GM04503 (cell line): ENCODE results near the gene KCTD19.

Experiments used
- DNase-seq: peaks from one replicate; pipeline ENCODE4 v3.0.0-alpha.2; 2012; ENCODE audit warnings: low read depth

The KCTD19 gene

DNA sequence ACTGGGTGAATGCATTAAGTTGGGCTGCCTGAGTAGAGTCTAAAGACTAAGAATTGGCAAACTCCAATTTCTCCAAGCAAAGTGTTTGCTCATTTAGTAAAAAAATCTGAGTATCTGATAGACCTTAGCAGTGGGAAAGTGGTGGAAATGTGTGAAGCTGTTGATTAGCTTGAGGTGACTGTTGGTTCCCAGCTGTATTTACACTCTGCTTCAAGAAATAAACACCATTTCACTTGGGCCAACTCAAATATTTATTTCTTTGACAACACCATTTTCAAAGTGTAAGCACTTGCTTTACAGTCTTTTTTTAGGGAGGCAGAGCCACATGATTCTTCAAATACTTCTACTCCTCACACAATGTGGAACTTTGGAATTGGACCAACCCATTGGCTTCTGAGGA, 8.7 kb downstream of the KCTD19 start:
- no peak for DNase-seq

DNA sequence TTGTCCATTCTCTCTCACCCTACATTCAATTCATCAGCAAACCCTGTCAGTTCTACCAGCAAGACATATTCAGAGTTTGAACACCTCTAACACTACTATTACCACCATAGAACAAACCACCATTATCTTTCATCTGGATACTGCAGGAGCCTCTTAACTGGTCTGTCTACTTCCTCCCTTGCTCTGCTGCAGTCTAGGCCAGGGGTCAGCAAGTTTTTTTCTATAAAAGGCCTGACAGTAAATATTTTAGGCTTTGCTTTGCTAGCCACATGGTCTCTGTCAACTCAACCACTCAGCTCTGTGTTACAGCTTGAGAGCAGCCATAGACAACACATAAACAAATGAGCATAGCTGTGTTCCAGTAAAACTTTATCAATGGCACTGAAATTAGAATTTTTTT, 13.8 kb downstream of the KCTD19 start:
- DNase-seq: no peak

DNA sequence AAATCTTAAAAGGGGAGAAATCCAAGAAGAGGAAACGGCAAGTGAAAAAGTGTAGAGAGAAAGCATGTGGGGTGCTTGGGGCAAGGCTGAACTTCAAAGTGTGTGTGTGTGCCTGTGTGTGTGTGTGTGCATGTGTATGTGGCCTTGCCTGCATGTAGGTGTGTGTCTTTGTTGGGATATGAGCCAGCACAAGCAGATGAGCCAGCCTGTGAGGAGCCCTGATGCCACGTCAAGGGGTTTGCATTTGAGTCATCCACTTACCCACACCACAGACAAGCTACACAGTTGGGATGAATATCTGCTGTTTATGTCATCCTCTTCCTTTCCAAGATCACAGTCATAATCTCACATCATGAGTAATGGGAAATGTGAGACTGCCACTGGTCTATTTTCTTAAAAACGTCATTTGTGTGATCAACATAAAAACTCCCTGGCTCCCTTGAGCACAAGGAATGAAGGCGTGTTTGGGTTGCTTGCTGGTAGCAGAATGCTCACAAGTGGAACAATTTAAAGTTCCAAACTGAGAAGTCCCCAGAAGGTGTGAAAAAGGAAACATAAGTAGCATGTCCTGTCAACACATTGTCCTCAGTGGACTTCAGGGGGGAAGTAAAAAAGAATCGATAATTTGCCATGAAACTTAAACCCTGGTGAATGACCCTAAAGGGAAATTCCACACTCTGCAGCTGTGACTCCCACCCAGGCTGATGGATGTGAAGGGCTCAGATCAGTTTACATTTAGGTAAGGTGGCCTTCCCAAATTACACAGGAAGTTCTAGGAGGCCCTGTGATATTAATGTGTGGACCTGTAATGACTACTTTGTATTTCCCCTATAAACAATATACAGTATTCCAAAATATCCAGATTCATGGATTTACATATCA, 14.7 kb downstream of the KCTD19 start:
- peak; percentile 100 for DNase-seq

DNA sequence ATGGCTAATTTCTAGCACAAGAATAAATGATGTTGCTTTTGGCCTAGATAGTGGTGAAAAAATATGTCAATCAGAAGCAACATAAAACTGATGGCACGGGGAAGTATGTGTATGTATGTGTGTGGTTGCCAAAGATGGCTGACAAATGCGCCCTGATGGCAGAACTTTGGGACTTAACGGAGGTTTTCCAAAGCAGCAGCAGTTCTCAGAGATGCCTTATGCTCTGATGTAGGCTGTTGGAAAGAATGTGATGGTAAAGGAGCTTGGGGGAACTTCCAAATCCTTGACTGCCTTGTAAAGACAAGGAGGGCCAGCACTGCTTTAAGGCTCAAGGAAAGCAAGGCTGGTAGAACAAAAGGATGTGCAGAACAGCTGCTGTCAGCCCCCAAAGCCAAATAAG, 16.0 kb downstream of the KCTD19 start:
- DNase-seq: no peak

GRCh38 chr16:67305216-67306071, 21.1 kb downstream of the KCTD19 start:
- no peak for DNase-seq

DNA sequence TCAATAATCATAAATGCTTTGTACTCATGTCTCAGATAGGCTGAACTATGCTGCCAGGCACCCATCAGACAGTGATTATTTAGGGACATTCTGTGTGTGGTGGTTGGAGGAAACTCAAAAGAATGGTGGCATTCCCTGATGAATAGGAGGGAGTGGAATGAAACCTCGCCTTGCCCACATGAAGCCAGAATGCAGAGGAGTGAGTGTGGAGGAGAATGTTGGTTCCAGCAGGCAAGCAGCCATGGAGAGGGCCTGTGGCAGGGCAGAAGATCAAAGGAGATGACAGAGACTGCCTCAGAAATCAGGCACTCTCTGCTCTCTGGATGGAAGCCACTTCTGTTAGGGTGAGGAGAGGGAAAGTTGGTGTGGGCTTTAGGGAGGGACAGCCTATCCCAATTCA, 22.5 kb downstream of the KCTD19 start:
- DNase-seq: peak; percentile 54

- no peak for DNase-seq
These were observed 23.6 kb downstream of the KCTD19 start for GRCh38 chr16:67302970-67303369.

DNA sequence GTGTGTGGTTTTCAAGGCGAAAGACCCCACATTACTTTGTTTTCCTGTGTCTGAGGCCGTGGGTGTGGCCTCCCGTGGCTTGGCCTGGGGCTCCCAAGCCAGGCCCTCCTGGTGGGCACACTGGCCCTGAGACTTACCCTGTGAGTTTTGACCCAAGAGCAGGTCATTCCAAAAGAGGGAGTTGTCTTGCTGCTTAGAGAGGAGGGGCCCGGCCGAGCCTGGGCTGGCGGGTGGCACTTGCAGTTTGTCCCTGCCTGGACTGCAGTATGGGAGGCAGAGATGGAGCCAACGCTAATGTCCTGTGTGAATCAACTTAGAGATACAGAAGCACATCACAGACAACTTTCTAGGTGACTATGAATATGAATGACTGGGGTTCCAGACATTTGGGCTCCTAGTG, 24.5 kb downstream of the KCTD19 start:
- DNase-seq: no peak

GRCh38 chr16:67301080-67301782, 25.3 kb downstream of the KCTD19 start:
- DNase-seq: no peak

GRCh38 chr16:67299269-67299668, 27.3 kb downstream of the KCTD19 start:
- no peak for DNase-seq

GRCh38 chr16:67298277-67298676, 28.3 kb downstream of the KCTD19 start:
- DNase-seq: no peak

DNA sequence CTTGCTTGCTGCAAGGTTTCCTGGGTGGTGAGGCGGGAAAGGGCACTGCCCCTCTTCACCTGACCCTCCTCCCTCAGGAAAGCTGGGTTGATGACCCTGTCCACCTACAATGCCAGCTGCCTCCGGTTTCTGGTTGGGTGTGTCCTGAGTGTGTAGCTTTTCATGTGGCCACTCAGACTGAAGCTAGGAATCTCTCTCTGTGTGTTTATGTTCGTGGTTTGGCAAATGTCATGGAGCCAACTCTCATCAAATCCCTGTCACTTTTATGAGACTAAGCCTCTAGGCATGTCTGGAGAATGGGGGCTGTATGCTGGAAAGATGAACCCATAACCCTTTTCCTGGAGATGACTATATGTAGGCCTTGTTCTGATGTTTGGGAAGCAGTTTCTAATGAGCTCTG, 30.1 kb downstream of the KCTD19 start:
- DNase-seq: peak; percentile 72

DNA sequence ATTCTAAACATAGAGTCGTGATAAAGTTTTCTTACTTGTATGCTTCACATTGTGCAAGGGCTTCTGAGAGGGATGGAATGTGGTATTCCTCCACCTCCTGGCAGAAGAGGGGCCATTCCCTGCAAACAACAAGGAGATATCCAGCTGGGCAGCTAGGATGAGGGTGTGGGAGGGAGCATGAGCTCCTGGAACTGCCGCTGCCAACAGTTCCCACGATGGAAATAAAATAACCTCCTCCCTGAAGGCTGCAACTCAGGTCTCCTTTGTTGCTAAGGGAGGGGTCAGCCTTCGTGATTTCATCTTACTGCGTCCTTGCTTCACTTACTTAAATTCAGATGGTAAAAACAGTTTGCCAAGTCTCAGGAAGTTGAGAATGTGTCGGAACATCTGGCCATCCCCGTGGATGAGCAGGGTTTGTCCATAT, 31.6 kb downstream of the KCTD19 start:
- peak; percentile 47 for DNase-seq

DNA sequence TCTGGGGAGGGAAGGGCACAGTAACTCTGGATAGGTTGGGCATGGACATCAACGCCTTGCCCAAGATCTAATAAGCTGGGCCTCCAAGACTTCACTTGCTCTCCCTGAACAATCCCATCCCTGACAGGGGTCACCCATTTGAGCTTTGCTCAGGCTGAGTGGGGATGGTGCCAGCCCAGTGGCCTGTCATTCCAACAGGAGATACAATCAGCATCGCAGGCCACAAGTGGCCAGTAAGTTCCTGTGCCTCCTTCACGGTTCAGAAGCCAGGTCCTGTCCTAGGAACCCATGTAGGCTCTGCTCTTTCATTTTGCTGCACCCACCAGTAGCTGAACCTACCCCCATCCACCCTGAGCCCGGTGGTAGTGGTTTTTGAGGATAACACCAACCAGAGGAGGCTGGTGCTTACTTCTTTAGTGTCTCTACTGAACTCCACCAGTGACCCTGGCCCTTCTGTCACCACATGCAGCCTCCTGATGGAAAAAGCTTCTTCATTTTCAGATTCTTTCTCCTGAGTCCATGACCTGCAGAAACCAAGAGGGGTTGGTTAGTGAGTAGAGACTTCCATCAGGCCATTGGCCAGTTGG, 32.3 kb downstream of the KCTD19 start:
- no peak for DNase-seq

GRCh38 chr16:67291461-67291860, 35.1 kb downstream of the KCTD19 start:
- DNase-seq: no peak

- no peak for DNase-seq
These were observed 38.6 kb downstream of the KCTD19 start for GRCh38 chr16:67287960-67288359.

GRCh38 chr16:67286441-67287235, 39.9 kb downstream of the KCTD19 start:
- no peak for DNase-seq

DNA sequence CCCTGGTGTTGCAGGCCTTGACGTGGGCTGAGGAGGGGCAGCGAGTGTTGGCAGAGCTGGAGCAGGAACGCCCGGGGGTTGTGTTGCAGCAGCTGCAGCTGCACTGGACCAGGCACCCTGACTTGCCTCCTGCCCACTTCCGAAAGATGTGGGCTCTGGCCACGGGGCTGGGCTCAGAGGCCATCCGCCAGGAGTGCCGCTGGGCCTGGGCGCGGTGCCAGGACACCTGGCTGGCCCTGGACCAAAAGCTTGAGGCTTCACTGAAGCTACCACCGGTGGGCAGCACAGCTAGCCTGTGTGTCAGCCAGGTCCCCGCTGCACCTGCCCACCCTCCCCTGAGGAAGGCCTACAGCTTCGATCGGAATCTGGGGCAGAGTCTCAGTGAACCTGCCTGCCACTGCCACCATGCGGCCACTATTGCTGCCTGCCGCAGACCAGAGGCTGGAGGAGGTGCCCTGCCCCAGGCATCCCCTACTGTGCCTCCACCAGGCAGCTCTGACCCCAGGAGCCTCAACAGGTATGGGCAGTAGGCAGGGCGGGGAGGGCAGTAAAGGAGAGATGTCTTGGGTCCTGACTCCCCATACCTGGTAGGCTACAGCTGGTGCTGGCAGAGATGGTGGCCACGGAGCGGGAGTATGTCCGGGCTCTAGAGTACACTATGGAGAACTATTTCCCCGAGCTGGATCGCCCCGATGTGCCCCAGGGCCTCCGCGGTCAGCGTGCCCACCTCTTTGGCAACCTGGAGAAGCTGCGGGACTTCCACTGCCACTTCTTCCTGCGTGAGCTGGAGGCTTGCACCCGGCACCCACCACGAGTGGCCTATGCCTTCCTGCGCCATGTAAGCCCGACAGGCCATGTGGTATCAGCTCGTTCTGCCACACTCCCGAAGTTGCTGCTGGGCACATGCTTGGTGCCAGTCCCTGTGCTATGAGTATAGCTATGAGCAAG, 41.6 kb downstream of the KCTD19 start:
- no peak for DNase-seq

GRCh38 chr16:67283826-67284555, 42.5 kb downstream of the KCTD19 start:
- DNase-seq: no peak
